Astrocyte (in vitro differentiated cells and primary cell): Measurements from ENCODE around the gene ADD3. TPM values are rescaled to one million over a fixed set of nuclear protein-coding genes. Genes with fewer than 3 reads are reported as not detected.

ENCODE experiments used
- DNase-seq: peaks from one replicate; pipeline ENCODE4 v3.0.0-alpha.2; 2010; ENCODE audit warnings: low read depth
- FAIRE-seq: peaks from 2 replicates; lab custom pipeline; 2011; peaks lifted over from hg19 to GRCh38; lab: Jason Lieb, UNC
- H2AFZ ChIP-seq: 2 replicates; pipeline ENCODE4 v1.6.0; 2012; ENCODE audit warnings: low read depth, low read length, inconsistent platforms
- H3K27ac ChIP-seq: 2 replicates; pipeline ENCODE4 v1.5.1; 2011; ENCODE audit warnings: low read depth, low read length, inconsistent platforms
- H3K27me3 ChIP-seq: 2 replicates; pipeline ENCODE4 v1.6.0; 2011; ENCODE audit warnings: low read length, inconsistent platforms; ENCODE audit not compliant: insufficient read depth
- H3K36me3 ChIP-seq: 2 replicates; pipeline ENCODE4 v1.5.1; 2011; ENCODE audit warnings: low read length, inconsistent platforms; ENCODE audit not compliant: insufficient read depth
- H3K4me1 ChIP-seq: 2 replicates; pipeline ENCODE4 v1.5.1; 2011; ENCODE audit warnings: low read length, inconsistent platforms; ENCODE audit not compliant: insufficient read depth
- H3K4me2 ChIP-seq: 2 replicates; pipeline ENCODE4 v1.6.0; 2012; ENCODE audit warnings: low read length, inconsistent platforms
- H3K4me3 ChIP-seq: 2 replicates; pipeline ENCODE4 v1.5.1; 2011; ENCODE audit warnings: low read depth, mild to moderate bottlenecking, low read length, inconsistent platforms; ENCODE audit not compliant: insufficient read depth
- H3K79me2 ChIP-seq: 2 replicates; pipeline ENCODE4 v1.6.0; 2012; ENCODE audit warnings: mild to moderate bottlenecking, low read length, inconsistent platforms; ENCODE audit not compliant: insufficient read depth
- H3K9ac ChIP-seq: 2 replicates; pipeline ENCODE4 v1.6.0; 2012; ENCODE audit warnings: mild to moderate bottlenecking, low read length, inconsistent platforms
- H3K9me3 ChIP-seq: 2 replicates; pipeline ENCODE4 v1.5.1; 2012; ENCODE audit warnings: low read depth, mild to moderate bottlenecking, low read length, inconsistent platforms; ENCODE audit not compliant: insufficient read depth
- H4K20me1 ChIP-seq: 2 replicates; pipeline ENCODE4 v1.6.0; 2012; ENCODE audit warnings: low read length, inconsistent platforms; ENCODE audit not compliant: insufficient read depth
- H3K27ac Mint-ChIP-seq: one replicate; pipeline ENCODE4 v1.8.0; 2021; ENCODE audit warnings: mild to moderate bottlenecking, mixed read lengths; ENCODE audit not compliant: unreplicated experiment
- H3K27me3 Mint-ChIP-seq: one replicate; pipeline ENCODE4 v1.8.0; 2021; ENCODE audit warnings: low read depth, mixed read lengths; ENCODE audit not compliant: unreplicated experiment
- H3K36me3 Mint-ChIP-seq: one replicate; pipeline ENCODE4 v1.8.0; 2021; ENCODE audit warnings: low read depth, mixed read lengths; ENCODE audit not compliant: unreplicated experiment
- H3K4me1 Mint-ChIP-seq: one replicate; pipeline ENCODE4 v1.8.0; 2021; ENCODE audit warnings: low read depth, mixed read lengths; ENCODE audit not compliant: unreplicated experiment
- H3K4me3 Mint-ChIP-seq: one replicate; pipeline ENCODE4 v1.8.0; 2021; ENCODE audit warnings: mild to moderate bottlenecking, moderate library complexity, mixed read lengths; ENCODE audit not compliant: unreplicated experiment
- H3K9me3 Mint-ChIP-seq: one replicate; pipeline ENCODE4 v1.8.0; 2021; ENCODE audit warnings: mild to moderate bottlenecking, mixed read lengths; ENCODE audit not compliant: unreplicated experiment
- EZH2 ChIP-seq: IDR thresholded peaks from 2 replicates; pipeline ENCODE4 v1.6.1; 2012; ENCODE audit warnings: mild to moderate bottlenecking, low read length, inconsistent platforms; ENCODE audit not compliant: insufficient read depth
- total RNA-seq: library from RNA; stranded (reverse); gene quantifications from 2 replicates; pipeline ENCODE4 v1.2.1, GENCODE V29; 2021
- TF ChIP-seq, protein P1 (sequence below): IDR thresholded peaks from 2 replicates; pipeline ENCODE4 v1.5.1; 2011; ENCODE audit warnings: low read depth, mild to moderate bottlenecking, inconsistent platforms, low read length, moderate library complexity; ENCODE audit not compliant: insufficient read depth

ADD3 gene
- total RNA-seq, 1 donor from 2014 or later = 127 TPM

DNA sequence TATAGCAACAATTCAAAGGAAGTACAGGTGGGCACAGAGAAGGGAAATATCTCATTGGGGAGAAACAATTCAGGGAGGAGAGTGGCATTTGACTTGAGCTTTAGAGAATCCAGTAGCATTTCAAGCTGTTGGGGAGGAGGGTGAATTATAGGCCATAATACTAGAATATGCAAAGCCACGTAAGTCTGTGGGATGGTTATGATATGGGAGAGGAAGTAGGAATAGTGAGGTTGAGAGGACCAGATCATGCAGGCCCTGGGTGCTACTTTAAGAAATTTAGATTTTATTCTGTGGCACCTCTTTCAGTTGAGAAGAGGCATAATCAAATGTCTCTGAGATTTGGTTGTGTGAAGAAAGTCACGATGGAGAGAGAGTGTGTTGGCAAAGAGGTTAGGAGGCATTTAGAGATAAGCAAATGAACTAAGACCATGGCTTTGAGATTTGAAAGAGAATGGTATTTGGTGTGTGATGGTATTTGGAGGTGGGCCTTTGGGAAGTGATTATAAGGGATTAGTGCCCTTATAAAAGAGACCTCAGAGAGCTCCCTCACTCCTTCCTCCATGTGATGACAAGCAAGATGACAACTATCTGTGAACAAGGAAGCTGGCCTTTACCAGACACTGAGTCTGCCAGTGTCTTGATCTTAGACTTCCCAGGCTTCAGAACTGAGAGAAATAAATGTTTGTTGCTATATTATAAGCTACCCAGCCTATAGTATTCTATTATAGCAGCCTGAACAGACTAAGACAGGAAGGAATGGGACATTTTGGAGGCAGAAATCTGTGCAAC is 15.1 kb downstream of the ADD3 start:
- TF ChIP-seq, protein P1, sequence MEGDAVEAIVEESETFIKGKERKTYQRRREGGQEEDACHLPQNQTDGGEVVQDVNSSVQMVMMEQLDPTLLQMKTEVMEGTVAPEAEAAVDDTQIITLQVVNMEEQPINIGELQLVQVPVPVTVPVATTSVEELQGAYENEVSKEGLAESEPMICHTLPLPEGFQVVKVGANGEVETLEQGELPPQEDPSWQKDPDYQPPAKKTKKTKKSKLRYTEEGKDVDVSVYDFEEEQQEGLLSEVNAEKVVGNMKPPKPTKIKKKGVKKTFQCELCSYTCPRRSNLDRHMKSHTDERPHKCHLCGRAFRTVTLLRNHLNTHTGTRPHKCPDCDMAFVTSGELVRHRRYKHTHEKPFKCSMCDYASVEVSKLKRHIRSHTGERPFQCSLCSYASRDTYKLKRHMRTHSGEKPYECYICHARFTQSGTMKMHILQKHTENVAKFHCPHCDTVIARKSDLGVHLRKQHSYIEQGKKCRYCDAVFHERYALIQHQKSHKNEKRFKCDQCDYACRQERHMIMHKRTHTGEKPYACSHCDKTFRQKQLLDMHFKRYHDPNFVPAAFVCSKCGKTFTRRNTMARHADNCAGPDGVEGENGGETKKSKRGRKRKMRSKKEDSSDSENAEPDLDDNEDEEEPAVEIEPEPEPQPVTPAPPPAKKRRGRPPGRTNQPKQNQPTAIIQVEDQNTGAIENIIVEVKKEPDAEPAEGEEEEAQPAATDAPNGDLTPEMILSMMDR = no peak
- TF ChIP-seq EZH2 = no peak
- Mint-ChIP-seq H3K27me3 (no peaks in the 10 kb centered on the region), H3K9me3 (no peaks in the 10 kb centered on the region), H3K4me1 (peaks cover 9% of the 10 kb centered on the region), H3K4me3 (no peak overlapping the region), H3K36me3 (peaks cover 9% of the 10 kb centered on the region), H3K27ac (peak overlapping the region; percentile 70)
- no peaks in the 10 kb centered on the region for H3K36me3 ChIP-seq
- DNase-seq (no peak), FAIRE-seq (no peak)
- no peak overlapping the region for H2AFZ ChIP-seq
- peaks cover 91% of the 10 kb centered on the region for H3K79me2 ChIP-seq
- H3K27ac ChIP-seq = no peak overlapping the region
- peaks cover 54% of the 10 kb centered on the region for H4K20me1 ChIP-seq
- H3K27me3 ChIP-seq = no peaks in the 10 kb centered on the region
- H3K9me3 ChIP-seq = no peaks in the 10 kb centered on the region
- H3K4me3 ChIP-seq = no peak overlapping the region
- H3K4me1 ChIP-seq = no peaks in the 10 kb centered on the region
- H3K9ac ChIP-seq = no peak overlapping the region
- no peak overlapping the region for H3K4me2 ChIP-seq

GRCh38 chr10:110023785-110024465 is 16.1 kb downstream of the ADD3 start:
- no peak overlapping the region for H3K9ac ChIP-seq
- H3K36me3 ChIP-seq = no peaks in the 10 kb centered on the region
- H3K4me3 Mint-ChIP-seq = no peak overlapping the region
- no peak overlapping the region for H3K4me2 ChIP-seq
- H3K27me3 ChIP-seq = no peaks in the 10 kb centered on the region
- H3K9me3 ChIP-seq = no peaks in the 10 kb centered on the region
- no peak overlapping the region for H3K4me3 ChIP-seq
- peaks cover 86% of the 10 kb centered on the region for H3K79me2 ChIP-seq
- H3K27me3 Mint-ChIP-seq = no peaks in the 10 kb centered on the region
- H3K27ac Mint-ChIP-seq = no peak overlapping the region
- no peaks in the 10 kb centered on the region for H3K4me1 ChIP-seq
- peaks cover 7% of the 10 kb centered on the region for H3K4me1 Mint-ChIP-seq
- no peak overlapping the region for H2AFZ ChIP-seq
- H3K9me3 Mint-ChIP-seq = no peaks in the 10 kb centered on the region
- no peak overlapping the region for H3K27ac ChIP-seq
- peaks cover 53% of the 10 kb centered on the region for H4K20me1 ChIP-seq
- no peak for TF ChIP-seq EZH2
- TF ChIP-seq, protein P1 = no peak
- DNase-seq = no peak
- FAIRE-seq = no peak
- peaks cover 9% of the 10 kb centered on the region for H3K36me3 Mint-ChIP-seq

GRCh38 chr10:110029450-110029849 is 21.7 kb downstream of the ADD3 start:
- Mint-ChIP-seq H3K27me3 (no peaks in the 10 kb centered on the region), H3K9me3 (no peaks in the 10 kb centered on the region), H3K27ac (no peak overlapping the region), H3K4me1 (peaks cover 16% of the 10 kb centered on the region), H3K36me3 (no peaks in the 10 kb centered on the region), H3K4me3 (no peak overlapping the region)
- Histone ChIP-seq H3K9ac (no peak overlapping the region), H3K36me3 (no peaks in the 10 kb centered on the region), H3K4me2 (no peak overlapping the region), H3K27me3 (no peaks in the 10 kb centered on the region), H3K4me1 (peaks cover 6% of the 10 kb centered on the region), H3K27ac (no peak overlapping the region), H3K4me3 (no peak overlapping the region), H2AFZ (no peak overlapping the region), H3K9me3 (no peaks in the 10 kb centered on the region), H3K79me2 (peaks cover 82% of the 10 kb centered on the region), H4K20me1 (peaks cover 28% of the 10 kb centered on the region)
- peak; percentile 37 for FAIRE-seq
- TF ChIP-seq, protein P1 = no peak
- TF ChIP-seq EZH2 = no peak
- peak; percentile 36 for DNase-seq
